HL-60 (cell line): Measurements from ENCODE around the gene RPRM.

ENCODE experiments used
- DNase-seq, 2 experiments: peaks; one replicate each; pipeline ENCODE4 v3.0.0-alpha.2; 2010 to 2020; ENCODE audit warnings: low read depth in 1 of 2, low spot score in 1 of 2
- H3K27ac ChIP-seq: fragments of 250-450 bp; sonication (Bioruptor Pico); replicated peaks from 2 replicates; pipeline ENCODE4 v1.5.1; 2020; ENCODE audit warnings: mild to moderate bottlenecking, moderate library complexity
- H3K27me3 ChIP-seq: fragments of 250-450 bp; sonication (Bioruptor Pico); 2 replicates; pipeline ENCODE4 v1.5.1; 2021; ENCODE audit warnings: mild to moderate bottlenecking, moderate library complexity; ENCODE audit not compliant: insufficient read depth, poor library complexity, severe bottlenecking
- H3K4me3 ChIP-seq: replicated peaks from 2 replicates; pipeline ENCODE4 v1.5.1; 2011; ENCODE audit warnings: mild to moderate bottlenecking, control low read depth, low read length; ENCODE audit not compliant: insufficient read depth
- GABPA ChIP-seq: IDR thresholded peaks from 2 replicates; pipeline ENCODE4 v1.6.1; 2012; ENCODE audit warnings: low read depth
- POLR2AphosphoS5 ChIP-seq: IDR thresholded peaks from 2 replicates; pipeline ENCODE4 v1.6.1; 2012; ENCODE audit warnings: low read depth
- SPI1 ChIP-seq: IDR thresholded peaks from 2 replicates; pipeline ENCODE4 v1.6.1; 2012; ENCODE audit warnings: low read depth, mild to moderate bottlenecking, borderline replicate concordance
- TF ChIP-seq, protein P1 (sequence below): IDR thresholded peaks from 2 replicates; pipeline ENCODE4 v1.6.1; 2012; ENCODE audit warnings: low read depth; ENCODE audit not compliant: insufficient replicate concordance
- TF ChIP-seq, protein P2 (sequence below): IDR thresholded peaks from one replicate; pipeline ENCODE4 v1.5.1; 2011; ENCODE audit warnings: low read length, control low read depth, inconsistent platforms; ENCODE audit not compliant: insufficient read depth

RPRM gene

DNA sequence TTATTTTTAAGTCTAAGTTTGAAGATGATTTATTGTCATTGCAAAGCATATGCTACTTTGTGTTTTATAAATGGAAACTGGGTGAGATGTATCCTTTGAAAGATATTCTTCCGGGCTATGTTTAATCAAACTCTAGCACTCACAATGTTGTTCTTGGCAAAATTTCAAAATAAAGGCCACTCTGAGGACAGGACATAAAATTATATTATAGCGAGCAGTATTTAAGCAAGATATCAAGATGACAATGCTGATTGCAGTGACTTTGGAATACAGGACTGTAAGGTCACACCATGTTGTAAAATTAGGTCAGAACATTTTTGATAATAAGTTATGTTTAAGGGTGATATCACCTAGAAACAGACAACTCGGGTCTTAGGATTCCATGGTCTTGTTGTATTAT, 14.2 kb downstream of the RPRM start:
- no peak for DNase-seq
- TF ChIP-seq, protein P1, sequence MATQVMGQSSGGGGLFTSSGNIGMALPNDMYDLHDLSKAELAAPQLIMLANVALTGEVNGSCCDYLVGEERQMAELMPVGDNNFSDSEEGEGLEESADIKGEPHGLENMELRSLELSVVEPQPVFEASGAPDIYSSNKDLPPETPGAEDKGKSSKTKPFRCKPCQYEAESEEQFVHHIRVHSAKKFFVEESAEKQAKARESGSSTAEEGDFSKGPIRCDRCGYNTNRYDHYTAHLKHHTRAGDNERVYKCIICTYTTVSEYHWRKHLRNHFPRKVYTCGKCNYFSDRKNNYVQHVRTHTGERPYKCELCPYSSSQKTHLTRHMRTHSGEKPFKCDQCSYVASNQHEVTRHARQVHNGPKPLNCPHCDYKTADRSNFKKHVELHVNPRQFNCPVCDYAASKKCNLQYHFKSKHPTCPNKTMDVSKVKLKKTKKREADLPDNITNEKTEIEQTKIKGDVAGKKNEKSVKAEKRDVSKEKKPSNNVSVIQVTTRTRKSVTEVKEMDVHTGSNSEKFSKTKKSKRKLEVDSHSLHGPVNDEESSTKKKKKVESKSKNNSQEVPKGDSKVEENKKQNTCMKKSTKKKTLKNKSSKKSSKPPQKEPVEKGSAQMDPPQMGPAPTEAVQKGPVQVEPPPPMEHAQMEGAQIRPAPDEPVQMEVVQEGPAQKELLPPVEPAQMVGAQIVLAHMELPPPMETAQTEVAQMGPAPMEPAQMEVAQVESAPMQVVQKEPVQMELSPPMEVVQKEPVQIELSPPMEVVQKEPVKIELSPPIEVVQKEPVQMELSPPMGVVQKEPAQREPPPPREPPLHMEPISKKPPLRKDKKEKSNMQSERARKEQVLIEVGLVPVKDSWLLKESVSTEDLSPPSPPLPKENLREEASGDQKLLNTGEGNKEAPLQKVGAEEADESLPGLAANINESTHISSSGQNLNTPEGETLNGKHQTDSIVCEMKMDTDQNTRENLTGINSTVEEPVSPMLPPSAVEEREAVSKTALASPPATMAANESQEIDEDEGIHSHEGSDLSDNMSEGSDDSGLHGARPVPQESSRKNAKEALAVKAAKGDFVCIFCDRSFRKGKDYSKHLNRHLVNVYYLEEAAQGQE, result no peak
- TF ChIP-seq, protein P2, sequence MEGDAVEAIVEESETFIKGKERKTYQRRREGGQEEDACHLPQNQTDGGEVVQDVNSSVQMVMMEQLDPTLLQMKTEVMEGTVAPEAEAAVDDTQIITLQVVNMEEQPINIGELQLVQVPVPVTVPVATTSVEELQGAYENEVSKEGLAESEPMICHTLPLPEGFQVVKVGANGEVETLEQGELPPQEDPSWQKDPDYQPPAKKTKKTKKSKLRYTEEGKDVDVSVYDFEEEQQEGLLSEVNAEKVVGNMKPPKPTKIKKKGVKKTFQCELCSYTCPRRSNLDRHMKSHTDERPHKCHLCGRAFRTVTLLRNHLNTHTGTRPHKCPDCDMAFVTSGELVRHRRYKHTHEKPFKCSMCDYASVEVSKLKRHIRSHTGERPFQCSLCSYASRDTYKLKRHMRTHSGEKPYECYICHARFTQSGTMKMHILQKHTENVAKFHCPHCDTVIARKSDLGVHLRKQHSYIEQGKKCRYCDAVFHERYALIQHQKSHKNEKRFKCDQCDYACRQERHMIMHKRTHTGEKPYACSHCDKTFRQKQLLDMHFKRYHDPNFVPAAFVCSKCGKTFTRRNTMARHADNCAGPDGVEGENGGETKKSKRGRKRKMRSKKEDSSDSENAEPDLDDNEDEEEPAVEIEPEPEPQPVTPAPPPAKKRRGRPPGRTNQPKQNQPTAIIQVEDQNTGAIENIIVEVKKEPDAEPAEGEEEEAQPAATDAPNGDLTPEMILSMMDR, result no peak
- TF ChIP-seq POLR2AphosphoS5 (no peak), GABPA (no peak), SPI1 (no peak)
- no peak overlapping the region for H3K27ac ChIP-seq
- no peaks in the 10 kb centered on the region for H3K27me3 ChIP-seq
- no peak overlapping the region for H3K4me3 ChIP-seq

DNA sequence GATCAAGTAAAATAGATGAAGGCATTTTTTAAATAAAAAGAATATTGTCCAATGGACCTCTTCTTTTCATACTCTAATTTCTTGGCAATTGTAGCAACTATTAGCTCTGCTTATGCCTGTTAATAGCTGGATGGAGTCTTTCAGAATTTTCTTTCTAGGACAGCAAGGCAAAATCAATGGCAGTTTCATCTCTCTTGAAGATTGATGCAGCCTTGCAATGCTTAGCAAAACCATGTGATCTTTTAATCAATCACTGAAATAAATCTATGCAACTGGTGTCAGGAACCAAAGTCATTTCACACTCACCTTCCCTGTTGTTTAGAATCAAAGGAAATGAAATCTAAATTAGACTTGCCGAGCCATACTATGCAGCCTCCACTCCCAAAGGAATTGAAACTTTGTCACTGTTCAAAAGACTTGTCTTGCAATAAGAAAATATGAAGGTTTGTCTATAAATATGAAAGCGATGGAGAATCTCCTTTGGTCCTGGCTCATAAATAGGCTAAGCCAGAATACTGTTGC, 16.2 kb downstream of the RPRM start:
- no peak for DNase-seq
- Histone ChIP-seq H3K27me3 (no peaks in the 10 kb centered on the region), H3K27ac (no peak overlapping the region), H3K4me3 (no peak overlapping the region)
- TF ChIP-seq, protein P2, result no peak
- TF ChIP-seq, protein P1, result no peak
- no peak for TF ChIP-seq GABPA
- TF ChIP-seq SPI1, result no peak
- no peak for TF ChIP-seq POLR2AphosphoS5

DNA sequence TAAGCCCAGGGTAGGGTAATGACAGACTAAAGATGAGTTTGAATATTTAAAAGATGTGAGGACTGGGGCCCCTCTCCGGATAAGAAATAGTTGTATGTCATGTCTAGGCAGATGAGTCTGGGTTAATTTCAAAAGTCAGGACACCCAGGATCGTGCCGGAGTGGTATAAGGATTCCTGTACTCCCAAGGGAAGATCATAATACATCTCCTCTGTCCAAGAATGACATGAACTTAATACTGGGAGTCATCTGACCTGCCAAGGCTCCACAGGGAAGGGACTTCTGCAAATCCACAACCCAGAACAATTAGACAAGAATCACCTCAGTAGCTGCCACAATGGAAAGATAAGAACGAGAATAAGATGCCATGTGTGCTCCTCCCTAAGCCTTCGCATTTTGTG, 17.1 kb downstream of the RPRM start:
- H3K4me3 ChIP-seq, result no peak overlapping the region
- TF ChIP-seq, protein P2, result no peak
- TF ChIP-seq SPI1, result no peak
- DNase-seq, result no peak
- H3K27me3 ChIP-seq, result no peaks in the 10 kb centered on the region
- H3K27ac ChIP-seq, result no peak overlapping the region

DNA sequence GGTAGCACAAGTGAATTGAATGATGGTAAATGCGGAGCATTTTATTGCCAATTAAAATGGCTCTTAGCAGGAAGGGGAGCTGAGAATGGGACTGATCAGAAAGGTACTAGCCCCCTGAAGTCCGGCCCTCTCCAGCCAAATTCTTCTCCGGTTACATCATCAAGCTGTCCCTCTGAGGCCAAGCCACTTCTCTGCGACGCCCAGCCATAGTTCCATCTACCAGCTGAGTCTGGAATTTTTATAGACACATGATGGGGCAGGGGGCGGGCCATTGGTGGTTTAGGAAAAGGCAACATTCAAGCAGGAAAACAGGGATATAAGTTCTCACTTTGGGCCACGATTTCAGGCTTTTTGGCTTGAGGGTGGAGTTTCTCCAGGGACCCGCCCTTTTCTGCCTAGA, 22.7 kb downstream of the RPRM start:
- Histone ChIP-seq H3K27ac (no peak overlapping the region), H3K27me3 (no peaks in the 10 kb centered on the region), H3K4me3 (no peak overlapping the region)
- no peak for DNase-seq
- TF ChIP-seq, protein P1, result no peak
- TF ChIP-seq GABPA (no peak), POLR2AphosphoS5 (no peak), SPI1 (no peak)
- TF ChIP-seq, protein P2, result no peak
